HG02642 (cell line): ENCODE data around the gene SURF2.
A peak's percentile ranks its signal among the peaks of the same experiment; 100 is the strongest.

Experiments
- ATAC-seq: cut with Tn5 transposase; IDR thresholded peaks from one replicate; pipeline ENCODE4 v1.9.1; 2021; ENCODE audit warnings: mild to moderate bottlenecking; ENCODE audit not compliant: unreplicated experiment, poor library complexity

Gene SURF2

GRCh38 chr9:133394687-133395271 lies 38.4 kb downstream of the SURF2 start:
- ATAC-seq, result no peak

- no peak for ATAC-seq
Measured at GRCh38 chr9:133396952-133397351, 40.6 kb downstream of the SURF2 start.

GRCh38 chr9:133397370-133397769 lies 41.0 kb downstream of the SURF2 start:
- no peak for ATAC-seq

- no peak for ATAC-seq
Measured at GRCh38 chr9:133397895-133398294, 41.5 kb downstream of the SURF2 start.

- no peak for ATAC-seq
Measured at GRCh38 chr9:133400292-133400691, 43.9 kb downstream of the SURF2 start.

GRCh38 chr9:133401588-133401987 lies 45.2 kb downstream of the SURF2 start:
- no peak for ATAC-seq

GRCh38 chr9:133402689-133403088 lies 46.3 kb downstream of the SURF2 start:
- no peak for ATAC-seq

- ATAC-seq, result no peak
Measured at GRCh38 chr9:133403766-133404453, 47.6 kb downstream of the SURF2 start.

GRCh38 chr9:133404454-133405002 lies 48.2 kb downstream of the SURF2 start:
- no peak for ATAC-seq

GRCh38 chr9:133405508-133406438 lies 49.4 kb downstream of the SURF2 start:
- ATAC-seq, result no peak

GRCh38 chr9:133406480-133407307 lies 50.3 kb downstream of the SURF2 start:
- ATAC-seq, result peak; percentile 70

GRCh38 chr9:133408042-133408441 lies 51.7 kb downstream of the SURF2 start:
- no peak for ATAC-seq
